Activated CD4-positive, alpha-beta T cell treated with anti-CD3 and anti-CD28 coated beads, Interleukin-2, amount 50 U/mL, for 16 hours (primary cell): ENCODE data around the gene CNEP1R1.

ENCODE experiments used
- DNase-seq: peaks from one replicate; pipeline ENCODE4 v3.0.0-alpha.2; 2020

The CNEP1R1 gene

DNA sequence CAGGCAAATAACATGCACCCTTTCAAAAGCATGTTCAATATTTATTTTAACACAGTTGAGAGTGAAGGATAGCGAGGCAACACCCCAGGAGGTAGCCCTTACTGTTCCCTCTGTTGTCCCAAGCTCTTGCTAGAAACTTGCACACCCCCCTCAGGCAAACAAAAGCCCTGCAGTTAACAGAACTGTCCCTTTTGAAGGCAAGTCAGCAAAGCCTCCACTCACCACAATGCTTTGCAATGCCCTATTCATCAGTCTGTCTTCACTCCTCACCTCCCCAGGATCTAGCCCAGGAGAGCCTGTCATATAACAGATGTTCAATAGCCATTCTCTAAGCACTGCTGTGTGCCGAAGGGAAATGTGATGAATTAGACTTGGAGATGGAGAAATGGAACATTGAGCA lies 3.5 kb upstream of the CNEP1R1 start:
- no peak for DNase-seq

DNA sequence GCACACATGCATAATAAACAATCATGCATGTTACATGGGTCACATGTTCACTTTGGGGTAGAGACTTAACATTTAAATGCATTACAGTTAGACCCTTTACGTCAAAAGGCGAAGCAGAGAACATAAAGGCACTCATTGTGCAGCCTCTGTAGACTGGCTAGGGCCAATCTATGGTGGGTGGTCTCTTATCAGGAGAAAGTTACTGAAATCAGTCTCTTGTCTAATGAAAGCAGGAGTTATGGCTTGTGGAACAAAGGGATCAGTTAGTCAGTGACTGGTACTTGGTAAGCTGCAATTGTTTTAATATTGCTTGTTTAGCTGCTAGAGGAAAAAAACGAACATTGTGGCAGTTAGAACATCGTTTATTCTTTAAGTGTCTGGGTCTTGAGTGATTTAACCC lies 1.4 kb upstream of the CNEP1R1 start:
- DNase-seq: no peak

GRCh38 chr16:50024207-50024606 lies 818 bp upstream of the CNEP1R1 start:
- DNase-seq: no peak

GRCh38 chr16:50025537-50025931 lies 509 bp downstream of the CNEP1R1 start:
- peak; percentile 23 for DNase-seq

- no peak for DNase-seq
Measured at GRCh38 chr16:50027829-50028228, 2.8 kb downstream of the CNEP1R1 start.

DNA sequence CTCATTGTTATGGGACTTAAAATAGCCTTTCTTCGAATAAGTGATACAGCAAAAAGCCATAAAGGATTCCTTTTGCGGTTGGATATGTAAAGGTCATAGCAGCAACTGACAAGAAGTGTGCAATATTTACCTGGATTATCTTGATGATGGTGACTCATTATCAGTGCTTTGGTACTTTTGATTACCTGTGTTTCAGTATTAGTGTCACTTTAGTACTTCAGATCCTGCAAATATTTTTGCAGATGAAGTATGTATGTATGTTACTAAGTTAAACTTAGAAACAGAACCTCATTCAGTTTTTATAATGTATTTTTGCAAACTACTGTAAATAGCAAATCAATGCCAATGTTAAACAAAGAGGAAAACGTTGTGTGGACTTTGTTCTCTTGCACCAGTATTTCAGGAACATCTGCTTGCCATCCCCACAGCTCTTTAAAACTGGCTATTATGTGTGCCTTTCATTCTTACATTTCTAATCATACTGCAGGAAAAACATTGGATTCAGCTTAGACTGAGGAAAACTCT lies 10.5 kb downstream of the CNEP1R1 start:
- no peak for DNase-seq

DNA sequence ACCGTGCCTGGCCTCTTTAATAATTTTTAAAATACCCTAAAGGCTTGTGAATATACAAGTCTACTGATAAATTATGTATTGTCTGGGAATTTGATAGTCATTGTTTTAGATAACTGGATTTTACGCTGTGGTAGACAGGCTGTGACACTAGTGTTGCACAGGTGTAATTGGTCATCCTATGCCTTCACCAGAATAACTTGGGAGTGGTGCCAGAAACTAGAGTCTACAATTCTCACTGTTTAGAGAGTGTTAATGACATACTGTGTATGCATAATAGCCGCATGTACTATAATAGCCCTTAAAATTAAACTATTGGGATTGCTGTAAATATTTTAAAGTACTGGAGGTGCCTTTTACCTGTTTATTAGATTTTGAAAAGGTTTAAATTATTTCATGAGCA lies 11.4 kb downstream of the CNEP1R1 start:
- DNase-seq: no peak

GRCh38 chr16:50037662-50038220 lies 12.7 kb downstream of the CNEP1R1 start:
- no peak for DNase-seq

DNA sequence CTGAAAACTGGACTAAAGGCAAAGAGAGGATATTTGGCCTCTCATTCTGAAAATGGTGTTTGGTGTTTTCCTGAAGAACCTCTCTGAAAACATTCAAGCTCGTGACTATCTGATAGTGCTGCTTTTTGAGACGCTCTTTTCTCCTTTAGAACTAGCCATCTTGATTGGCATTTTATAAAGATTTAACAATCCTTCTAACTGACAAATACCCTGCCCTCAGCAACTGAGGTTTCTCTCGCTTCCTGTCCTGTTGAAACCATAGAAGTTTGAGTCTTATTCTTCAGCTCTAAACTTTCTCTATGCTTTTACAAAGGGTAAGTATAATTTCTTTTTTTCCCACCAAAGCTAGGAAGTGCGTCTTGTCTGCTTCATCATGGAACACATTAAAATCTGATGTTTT lies 13.3 kb downstream of the CNEP1R1 start:
- DNase-seq: no peak

DNA sequence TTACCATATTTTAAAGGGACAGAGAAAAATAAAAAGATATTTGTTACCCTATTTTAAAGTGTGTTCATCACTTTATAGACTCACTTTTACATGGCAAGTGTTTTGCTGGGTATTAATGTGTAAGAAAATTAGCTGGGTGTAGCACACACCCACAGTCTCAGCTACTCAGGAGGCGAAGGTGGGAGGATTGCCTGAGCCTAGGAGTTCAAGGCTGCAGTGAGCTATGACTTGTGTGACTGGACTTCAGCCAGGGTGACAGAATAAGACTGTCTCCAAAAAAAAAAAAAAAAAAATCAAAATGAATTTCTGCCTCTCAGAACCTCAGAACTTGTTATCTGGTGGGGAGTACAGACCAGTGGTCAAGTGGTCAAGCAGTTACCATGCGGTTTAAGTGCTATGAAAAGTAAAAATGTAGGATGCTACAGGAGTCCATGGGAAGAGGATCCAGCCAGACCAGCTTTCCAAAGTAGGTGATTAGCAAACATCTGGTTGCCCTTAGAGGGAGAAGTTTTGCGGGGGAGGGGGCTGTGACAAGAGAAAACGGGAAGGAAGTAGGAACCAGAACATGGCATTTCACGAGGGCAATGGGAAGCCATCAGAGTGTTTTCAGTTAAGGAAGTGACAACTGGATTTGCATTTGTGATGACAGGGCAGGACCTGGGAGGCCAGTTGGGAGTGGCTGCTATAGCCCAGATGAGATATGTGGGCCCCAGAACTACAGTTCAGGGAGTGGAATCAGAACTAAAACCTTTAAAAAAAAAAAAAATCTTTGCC lies 13.9 kb downstream of the CNEP1R1 start:
- DNase-seq: no peak

DNA sequence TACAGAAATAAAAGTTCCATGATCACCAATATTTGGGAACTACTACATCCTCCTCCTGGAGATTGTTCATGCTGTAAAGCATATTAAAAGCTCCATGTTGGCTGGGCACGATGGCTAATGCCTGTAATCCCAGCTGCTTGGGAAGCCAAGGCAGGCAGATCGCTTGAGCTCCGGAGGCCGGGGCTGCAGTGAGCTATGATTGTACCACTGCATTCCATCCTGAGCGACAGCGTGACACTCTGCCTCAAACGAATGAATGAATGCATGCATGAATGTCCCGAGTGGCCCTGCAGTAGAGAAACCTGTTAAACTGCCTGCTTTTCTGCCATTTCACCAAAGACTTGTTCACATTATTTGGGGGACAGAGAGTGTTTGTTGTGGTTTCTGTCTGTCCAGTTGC lies 15.0 kb downstream of the CNEP1R1 start:
- DNase-seq: no peak

DNA sequence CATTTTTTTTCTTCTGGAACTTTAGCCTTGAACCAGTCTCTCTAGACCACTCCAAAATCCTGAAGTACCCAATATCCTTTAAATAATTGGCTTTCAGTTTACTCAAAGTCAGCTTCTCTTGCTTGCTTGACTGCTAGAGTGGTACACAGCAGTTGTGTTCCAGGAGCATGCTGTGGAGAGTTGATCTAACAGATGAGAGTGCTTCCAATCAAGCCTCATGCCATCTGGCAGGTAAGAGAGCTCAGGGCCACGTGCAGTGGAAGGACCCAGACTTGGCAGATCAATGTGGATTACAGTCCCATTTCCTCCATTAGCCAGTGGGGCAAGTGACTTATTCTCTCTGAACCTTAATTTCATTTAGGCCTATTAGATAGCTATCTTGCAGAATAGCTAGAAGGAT lies 15.7 kb downstream of the CNEP1R1 start:
- no peak for DNase-seq

DNA sequence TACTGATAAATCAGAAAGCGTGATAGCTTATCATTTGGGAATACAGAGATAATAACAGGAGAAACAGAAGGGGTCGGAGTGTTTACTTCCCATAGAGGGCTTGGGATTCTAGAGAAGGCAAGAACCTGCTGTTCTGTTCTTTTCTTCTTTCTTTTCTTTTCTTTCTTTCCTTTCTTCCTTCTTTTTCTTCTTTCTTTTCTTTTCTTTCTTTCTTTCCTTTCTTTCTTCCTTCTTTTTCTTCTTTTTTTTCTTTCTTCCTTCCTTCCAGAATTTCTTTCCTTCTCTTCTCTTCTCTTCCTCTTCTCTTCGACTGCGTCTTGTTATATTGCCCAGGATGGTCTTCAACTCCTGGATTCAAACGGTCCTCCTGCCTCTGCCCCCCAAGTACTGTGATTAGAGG lies 18.3 kb downstream of the CNEP1R1 start:
- DNase-seq: no peak

DNA sequence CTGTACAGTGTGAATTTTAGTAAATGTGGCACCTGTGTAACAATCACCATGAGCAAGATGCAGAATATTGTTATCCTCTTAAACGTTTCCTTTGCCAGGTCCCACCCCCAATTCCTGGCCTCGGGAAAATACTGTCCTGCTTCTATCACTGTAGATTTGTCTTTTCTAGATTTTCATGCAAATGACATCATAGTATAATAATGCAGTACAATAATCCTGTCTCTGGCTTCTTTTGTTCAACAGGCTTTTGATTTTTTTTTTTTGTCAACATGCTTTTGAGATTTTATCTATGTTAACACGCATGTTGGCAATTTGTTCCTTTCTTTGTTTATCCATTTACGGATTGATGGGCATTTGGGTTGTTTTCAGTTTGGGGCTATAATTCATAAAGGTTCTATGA lies 20.4 kb downstream of the CNEP1R1 start:
- no peak for DNase-seq

DNA sequence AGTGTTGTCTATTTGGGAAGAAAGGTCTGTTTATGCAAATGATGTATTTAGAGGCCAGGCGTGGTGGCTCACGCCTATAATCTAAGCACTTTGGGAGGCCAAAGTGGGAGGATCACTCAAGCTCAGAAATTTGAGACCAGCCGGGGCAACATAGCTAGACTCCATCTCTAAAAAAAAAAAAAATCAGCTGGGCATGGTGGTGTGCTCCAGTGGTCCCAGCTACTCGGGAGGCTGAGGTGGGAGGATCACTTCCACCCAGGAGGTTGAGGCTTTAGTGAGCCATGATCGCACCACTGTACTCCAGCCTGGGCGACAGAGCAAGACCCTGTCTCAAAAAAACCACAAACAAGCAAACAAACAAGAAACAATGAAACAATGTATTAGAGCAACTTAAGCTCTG lies 21.8 kb downstream of the CNEP1R1 start:
- DNase-seq: no peak

DNA sequence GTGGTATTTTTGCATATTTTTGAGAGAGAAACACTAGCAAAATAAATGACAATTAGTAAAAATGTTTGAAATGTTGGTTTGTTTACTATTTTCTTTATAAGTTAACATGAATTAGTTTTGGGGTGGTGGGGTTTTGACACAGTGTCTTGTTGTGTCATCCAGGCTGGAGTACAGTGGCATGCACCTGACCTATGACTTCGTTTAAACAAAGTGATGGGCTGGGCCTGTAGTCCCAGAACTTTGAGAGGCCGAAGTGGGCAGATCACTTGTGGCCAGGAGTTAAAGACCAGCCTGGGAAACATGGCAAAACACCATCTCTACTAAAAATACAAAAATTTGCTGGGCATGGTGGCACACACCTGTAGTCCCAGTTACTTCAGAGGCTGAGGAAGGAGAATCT lies 22.8 kb downstream of the CNEP1R1 start:
- no peak for DNase-seq

DNA sequence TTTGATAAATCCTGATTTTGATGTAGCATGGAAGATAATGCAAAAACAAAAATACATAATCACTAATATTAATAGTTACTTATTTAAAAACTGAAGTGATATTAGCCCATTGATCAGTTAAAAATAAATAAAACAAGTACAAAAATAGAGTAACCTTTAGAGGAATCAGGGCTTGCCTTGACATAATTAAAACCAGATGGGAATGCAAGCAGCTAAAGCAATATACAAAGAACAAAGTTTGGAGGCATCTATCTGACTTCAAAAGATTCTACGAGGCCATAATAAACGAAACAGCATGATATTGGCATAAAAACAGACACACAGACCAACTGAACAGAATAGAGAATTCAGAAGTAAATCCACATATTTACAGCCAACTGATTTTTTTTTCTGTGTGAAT lies 25.8 kb downstream of the CNEP1R1 start:
- no peak for DNase-seq

GRCh38 chr16:50056226-50056625 lies 31.2 kb downstream of the CNEP1R1 start:
- no peak for DNase-seq

DNA sequence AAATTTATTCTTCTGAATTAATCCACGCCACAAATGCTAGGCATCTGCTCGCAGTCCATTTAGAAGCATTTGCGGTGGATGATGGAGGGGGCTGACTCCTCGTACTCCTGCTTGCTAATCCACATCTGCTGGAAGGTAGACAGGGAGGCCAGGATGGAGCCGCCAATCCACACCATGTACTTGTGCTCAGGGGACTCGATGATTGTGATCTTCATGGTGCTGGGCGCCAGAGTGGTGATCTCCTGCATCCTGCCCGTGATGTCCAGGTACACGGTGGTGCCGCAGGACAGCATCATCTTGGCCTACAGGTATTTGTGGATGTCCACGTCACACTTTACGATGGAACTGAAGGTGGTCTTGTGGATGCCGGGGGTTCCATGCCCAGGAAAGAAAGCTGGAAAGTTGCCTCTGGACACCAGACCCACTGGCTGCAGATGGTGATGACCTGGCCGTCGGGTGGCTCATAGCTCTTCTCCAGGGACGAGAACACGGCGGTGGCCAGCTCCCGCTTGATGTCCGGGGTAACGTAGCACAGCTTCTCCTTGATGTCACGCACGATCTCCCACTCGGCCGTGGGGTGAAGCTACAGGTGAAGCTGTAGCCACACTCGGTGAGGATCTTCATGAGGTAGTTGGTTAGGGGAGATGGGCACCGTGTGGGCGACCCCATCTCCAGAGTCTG lies 33.2 kb downstream of the CNEP1R1 start:
- DNase-seq: no peak

GRCh38 chr16:50059111-50059510 lies 34.1 kb downstream of the CNEP1R1 start:
- no peak for DNase-seq

DNA sequence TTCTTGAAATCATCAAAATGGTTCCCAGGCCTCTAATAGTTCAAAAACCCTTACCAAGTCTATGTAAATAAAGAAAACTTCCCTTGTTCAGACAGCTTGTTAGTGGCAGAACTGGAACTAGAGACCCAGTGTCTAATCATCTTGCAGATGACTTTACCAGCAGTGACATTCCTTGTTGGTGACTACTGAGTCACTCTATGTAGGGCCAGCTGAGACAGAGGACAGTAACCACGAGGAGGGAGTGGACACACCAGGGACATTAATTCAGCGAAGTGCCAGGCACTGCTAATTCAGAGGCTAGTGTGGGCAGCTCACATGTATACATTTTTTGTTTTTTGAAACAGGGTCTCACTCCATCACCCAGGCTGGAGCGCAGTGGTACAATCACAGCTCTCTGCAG lies 34.6 kb downstream of the CNEP1R1 start:
- DNase-seq: no peak

GRCh38 chr16:50061326-50061725 lies 36.3 kb downstream of the CNEP1R1 start:
- no peak for DNase-seq

DNA sequence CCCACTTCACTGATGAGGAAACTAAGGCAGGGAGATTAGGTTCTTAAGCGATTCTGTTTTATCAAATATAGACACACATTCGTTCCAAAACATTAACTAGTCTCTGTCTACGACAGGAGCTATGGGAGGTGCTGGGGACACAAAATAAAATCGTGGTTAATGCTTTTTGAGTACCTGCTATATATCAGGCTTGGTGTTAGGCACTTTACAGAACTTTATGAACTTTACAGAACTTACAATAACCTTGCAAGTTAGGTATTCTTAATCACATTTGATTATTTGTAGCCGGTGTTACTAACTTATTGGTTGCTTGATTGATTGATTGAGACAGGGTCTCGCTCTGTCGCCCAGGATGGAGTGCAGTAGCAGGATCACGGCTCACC lies 40.2 kb downstream of the CNEP1R1 start:
- DNase-seq: no peak
